Central memory CD8-positive, alpha-beta T cell (primary cell): Measurements from ENCODE around the gene VMP1.

Source experiments
- ATAC-seq: fragments of 150-1000 bp; cut with Tn5 transposase; replicated peaks from 2 replicates; pipeline ENCODE4 v1.10.0; 2022; ENCODE audit warnings: mild to moderate bottlenecking, moderate FRiP score, moderate number of reproducible peaks; ENCODE audit not compliant: poor library complexity, severe bottlenecking; ENCODE audit errors: extremely low read depth
- DNase-seq, 2 donors: peaks; one replicate each; pipeline ENCODE4 v3.0.0; 2021; ENCODE audit warnings: low spot score in 2 of 2
- H3K27ac Mint-ChIP-seq: one replicate; pipeline ENCODE4 v1.8.0; 2022; ENCODE audit warnings: low read depth, mild to moderate bottlenecking, moderate library complexity, mixed read lengths
- H3K27me3 Mint-ChIP-seq: one replicate; pipeline ENCODE4 v1.8.0; 2022; ENCODE audit warnings: mixed read lengths
- H3K36me3 Mint-ChIP-seq: one replicate; pipeline ENCODE4 v1.8.0; 2022; ENCODE audit warnings: mild to moderate bottlenecking, moderate library complexity, mixed read lengths; ENCODE audit not compliant: insufficient read depth
- H3K4me1 Mint-ChIP-seq: one replicate; pipeline ENCODE4 v1.8.0; 2022; ENCODE audit warnings: mixed read lengths
- H3K4me3 Mint-ChIP-seq: one replicate; pipeline ENCODE4 v1.8.0; 2022; ENCODE audit warnings: mild to moderate bottlenecking, moderate library complexity, mixed read lengths
- H3K9me3 Mint-ChIP-seq: one replicate; pipeline ENCODE4 v1.8.0; 2022; ENCODE audit warnings: mixed read lengths

VMP1 gene

GRCh38 chr17:59888145-59888750, 180.8 kb downstream of the VMP1 start:
- Mint-ChIP-seq H3K9me3 (no peaks in the 10 kb centered on the region), H3K36me3 (peaks cover 63% of the 10 kb centered on the region), H3K27ac (peak overlapping the region; percentile 40), H3K27me3 (no peaks in the 10 kb centered on the region), H3K4me3 (no peak overlapping the region), H3K4me1 (peaks cover 37% of the 10 kb centered on the region)
- no peak for DNase-seq
- ATAC-seq, result no peak

GRCh38 chr17:59890720-59891119, 183.3 kb downstream of the VMP1 start:
- Mint-ChIP-seq H3K4me3 (peak overlapping the region; percentile 48), H3K4me1 (peaks cover 58% of the 10 kb centered on the region), H3K27ac (peak overlapping the region; percentile 61), H3K9me3 (no peaks in the 10 kb centered on the region), H3K36me3 (peaks cover 48% of the 10 kb centered on the region), H3K27me3 (no peaks in the 10 kb centered on the region)
- ATAC-seq (no peak), DNase-seq (no peak)
